Measurements from ENCODE around the gene RPL27A. TPM values are rescaled to one million over a fixed set of nuclear protein-coding genes. Genes with fewer than 3 reads are reported as not detected.

Gene RPL27A
- total RNA-seq, 1 donor from 2014 or later = 815 TPM

GRCh38 chr11:8640267-8640906 lies 42.2 kb upstream of the RPL27A start:
- TF ChIP-seq CTCF (IDR thresholded peaks at IDR 0.05) = no peak
- peaks cover 24% of the 10 kb centered on the region for H3K36me3 Mint-ChIP-seq (ENCODE audit: unreplicated experiment)
- no peaks in the 10 kb centered on the region for H3K9me3 Mint-ChIP-seq (ENCODE audit: unreplicated experiment)
- no peaks in the 10 kb centered on the region for H3K27me3 Mint-ChIP-seq (ENCODE audit: unreplicated experiment)
- no peaks in the 10 kb centered on the region for H3K4me1 Mint-ChIP-seq (ENCODE audit: unreplicated experiment)
- DNase-seq (ENCODE audit: extremely low spot score, unreplicated experiment) = no peak
- no peak overlapping the region for H3K27ac Mint-ChIP-seq (ENCODE audit: unreplicated experiment)
- no peak overlapping the region for H3K4me3 Mint-ChIP-seq (ENCODE audit: unreplicated experiment)

- peaks cover 18% of the 10 kb centered on the region for H3K36me3 Mint-ChIP-seq (ENCODE audit: unreplicated experiment)
- H3K4me3 Mint-ChIP-seq (ENCODE audit: unreplicated experiment) = no peak overlapping the region
- no peaks in the 10 kb centered on the region for H3K9me3 Mint-ChIP-seq (ENCODE audit: unreplicated experiment)
- TF ChIP-seq CTCF (IDR thresholded peaks at IDR 0.05) = no peak
- no peaks in the 10 kb centered on the region for H3K4me1 Mint-ChIP-seq (ENCODE audit: unreplicated experiment)
- DNase-seq (ENCODE audit: extremely low spot score, unreplicated experiment) = no peak
- no peaks in the 10 kb centered on the region for H3K27me3 Mint-ChIP-seq (ENCODE audit: unreplicated experiment)
- no peak overlapping the region for H3K27ac Mint-ChIP-seq (ENCODE audit: unreplicated experiment)
Measured at GRCh38 chr11:8641332-8641731, 41.3 kb upstream of the RPL27A start.

- no peak for DNase-seq (ENCODE audit: extremely low spot score, unreplicated experiment)
- Mint-ChIP-seq H3K27me3 (ENCODE audit: unreplicated experiment) (no peaks in the 10 kb centered on the region), H3K9me3 (ENCODE audit: unreplicated experiment) (no peaks in the 10 kb centered on the region), H3K4me1 (ENCODE audit: unreplicated experiment) (no peaks in the 10 kb centered on the region), H3K4me3 (ENCODE audit: unreplicated experiment) (no peak overlapping the region), H3K27ac (ENCODE audit: unreplicated experiment) (no peak overlapping the region), H3K36me3 (ENCODE audit: unreplicated experiment) (peaks cover 13% of the 10 kb centered on the region)
- no peak for TF ChIP-seq CTCF (IDR thresholded peaks at IDR 0.05)
Measured at GRCh38 chr11:8642196-8642841, 40.3 kb upstream of the RPL27A start.

GRCh38 chr11:8646873-8647272 lies 35.7 kb upstream of the RPL27A start:
- no peak for TF ChIP-seq CTCF (IDR thresholded peaks at IDR 0.05)
- Mint-ChIP-seq H3K27me3 (ENCODE audit: unreplicated experiment) (no peaks in the 10 kb centered on the region), H3K27ac (ENCODE audit: unreplicated experiment) (no peak overlapping the region), H3K4me3 (ENCODE audit: unreplicated experiment) (no peak overlapping the region), H3K9me3 (ENCODE audit: unreplicated experiment) (no peaks in the 10 kb centered on the region), H3K36me3 (ENCODE audit: unreplicated experiment) (peaks cover 5% of the 10 kb centered on the region), H3K4me1 (ENCODE audit: unreplicated experiment) (peaks cover 6% of the 10 kb centered on the region)
- no peak for DNase-seq (ENCODE audit: extremely low spot score, unreplicated experiment)

GRCh38 chr11:8649361-8649760 lies 33.2 kb upstream of the RPL27A start:
- DNase-seq (ENCODE audit: extremely low spot score, unreplicated experiment) = no peak

More at GRCh38 chr11:8649361-8649760, 33.2 kb upstream of the RPL27A start:
- Mint-ChIP-seq H3K27ac (ENCODE audit: unreplicated experiment) (no peak overlapping the region), H3K4me1 (ENCODE audit: unreplicated experiment) (peaks cover 6% of the 10 kb centered on the region), H3K36me3 (ENCODE audit: unreplicated experiment) (peaks cover 6% of the 10 kb centered on the region), H3K4me3 (ENCODE audit: unreplicated experiment) (no peak overlapping the region), H3K9me3 (ENCODE audit: unreplicated experiment) (peaks cover 3% of the 10 kb centered on the region), H3K27me3 (ENCODE audit: unreplicated experiment) (no peaks in the 10 kb centered on the region)
- no peak for TF ChIP-seq CTCF (IDR thresholded peaks at IDR 0.05)

Measured in osteocyte (in vitro differentiated cells).